ENCODE results near the gene CELA2A. TPM values are rescaled to one million over a fixed set of nuclear protein-coding genes. Genes with fewer than 3 reads are reported as not detected.

The CELA2A gene
- total and polyA plus RNA-seq, 9 of the 15 experiments (the other 6 are each of a cell fraction or from before 2014, with no cell fraction given): 0.62 TPM; not detected in 8

- TF ChIP-seq POLR2G (IDR thresholded peaks at IDR 0.05; ENCODE audit: low read depth, low read length) (no peak), SMARCC2 (IDR thresholded peaks at IDR 0.05; ENCODE audit: low read depth) (peak; percentile 54; the same call in 1 of the 2 replicates), ARID1B (IDR thresholded peaks at IDR 0.05) (peak; percentile 52; the same call in 1 of the 2 replicates), FUS (optimal IDR thresholded peaks at IDR 0.05; ENCODE audit: low read depth, low read length) (no peak), JUN (IDR thresholded peaks at IDR 0.05; ENCODE audit: borderline replicate concordance, low read depth, low read length) (peak; percentile 86), JUN (CRISPR knock-in tag; IDR thresholded peaks at IDR 0.05; ENCODE audit: borderline replicate concordance) (no peak), ZBTB11 (CRISPR knock-in tag; IDR thresholded peaks at IDR 0.05) (no peak), RCOR1 (IDR thresholded peaks at IDR 0.05; ENCODE audit: borderline replicate concordance in 1 of 2, low read depth in 2 of 2, low read length in 2 of 2) (no peak), BCL6 (CRISPR knock-in tag; IDR thresholded peaks at IDR 0.05) (no peak), FOS (IDR thresholded peaks at IDR 0.05; ENCODE audit: extremely low read depth, insufficient read length) (peak; percentile 42), KAT7 (CRISPR knock-in tag; IDR thresholded peaks at IDR 0.05; ENCODE audit: borderline replicate concordance) (no peak), KAT2B (IDR thresholded peaks at IDR 0.05; ENCODE audit: low read depth, low read length) (no peak), CC2D1A (IDR thresholded peaks at IDR 0.05) (no peak), SMARCE1 (IDR thresholded peaks at IDR 0.05) (peak; percentile 84; the same call in 1 of the 2 replicates), CEBPZ (IDR thresholded peaks at IDR 0.05; ENCODE audit: borderline replicate concordance, low read depth, low read length) (no peak), ATF3 (IDR thresholded peaks at IDR 0.05) (peak; percentile 87), ATF3 (CRISPR knock-in tag; conservative IDR thresholded peaks at IDR 0.05) (no peak), SP2 (IDR thresholded peaks at IDR 0.05; ENCODE audit: extremely low read depth, low read depth, low read length, poor library complexity, severe bottlenecking) (no peak), OTX1 (CRISPR knock-in tag; IDR thresholded peaks at IDR 0.05) (no peak), ERF (CRISPR knock-in tag; IDR thresholded peaks at IDR 0.05) (no peak)
Observed at GRCh38 chr1:15459771-15460707, 3.5 kb downstream of the CELA2A start (continued).

Data from K562 (cell line).